ENCODE results near the gene ADCY9. TPM values are rescaled to one million over a fixed set of nuclear protein-coding genes. Genes with fewer than 3 reads are reported as not detected.

The ADCY9 gene
- total RNA-seq, 1 experiment from 2014 or later = 4.7 TPM

DNA sequence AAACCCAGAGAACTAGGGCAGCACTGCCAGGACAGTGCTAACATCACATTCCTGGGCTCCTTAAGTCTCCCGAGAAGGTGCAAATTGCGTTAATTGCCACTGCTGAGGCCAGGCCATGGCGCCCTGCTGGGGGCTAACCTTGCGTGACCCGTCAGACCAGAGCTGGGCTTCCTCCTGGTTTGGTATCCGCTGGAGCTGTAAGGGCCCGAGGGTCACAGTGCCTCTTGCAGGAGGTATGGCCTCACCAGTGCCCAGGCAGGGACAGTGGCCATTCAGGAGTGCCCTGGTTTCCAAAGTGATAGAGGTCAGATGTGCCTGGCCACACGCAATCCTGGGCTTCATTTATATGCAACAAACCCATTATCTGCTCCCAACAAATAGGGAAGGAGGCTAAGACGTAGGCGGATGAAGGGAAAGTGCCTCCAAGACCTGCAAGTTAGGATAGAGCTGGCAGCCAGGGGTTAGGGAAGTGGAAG is 17.7 kb upstream of the ADCY9 start:
- WGBS (ENCODE audit: extremely low coverage, insufficient read length, low lambda C conversion rate) = no CpG with 5 or more reads among the region's 10 CpGs
- H3K27me3 Mint-ChIP-seq (ENCODE audit: low read depth) = peaks cover 98% of the 10 kb centered on the region
- TF ChIP-seq, protein P1, sequence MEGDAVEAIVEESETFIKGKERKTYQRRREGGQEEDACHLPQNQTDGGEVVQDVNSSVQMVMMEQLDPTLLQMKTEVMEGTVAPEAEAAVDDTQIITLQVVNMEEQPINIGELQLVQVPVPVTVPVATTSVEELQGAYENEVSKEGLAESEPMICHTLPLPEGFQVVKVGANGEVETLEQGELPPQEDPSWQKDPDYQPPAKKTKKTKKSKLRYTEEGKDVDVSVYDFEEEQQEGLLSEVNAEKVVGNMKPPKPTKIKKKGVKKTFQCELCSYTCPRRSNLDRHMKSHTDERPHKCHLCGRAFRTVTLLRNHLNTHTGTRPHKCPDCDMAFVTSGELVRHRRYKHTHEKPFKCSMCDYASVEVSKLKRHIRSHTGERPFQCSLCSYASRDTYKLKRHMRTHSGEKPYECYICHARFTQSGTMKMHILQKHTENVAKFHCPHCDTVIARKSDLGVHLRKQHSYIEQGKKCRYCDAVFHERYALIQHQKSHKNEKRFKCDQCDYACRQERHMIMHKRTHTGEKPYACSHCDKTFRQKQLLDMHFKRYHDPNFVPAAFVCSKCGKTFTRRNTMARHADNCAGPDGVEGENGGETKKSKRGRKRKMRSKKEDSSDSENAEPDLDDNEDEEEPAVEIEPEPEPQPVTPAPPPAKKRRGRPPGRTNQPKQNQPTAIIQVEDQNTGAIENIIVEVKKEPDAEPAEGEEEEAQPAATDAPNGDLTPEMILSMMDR (conservative IDR thresholded peaks at IDR 0.05) = no peak
- H4K5ac ChIP-seq (ENCODE audit: insufficient read length, low read depth, low read length) = no peak overlapping the region
- H2BK120ac ChIP-seq (ENCODE audit: low read depth, low read length, poor library complexity, severe bottlenecking) = no peak overlapping the region
- H3K9ac ChIP-seq (ENCODE audit: extremely low read depth, insufficient read length, low read length) = no peak overlapping the region
- no peak overlapping the region for H4K8ac ChIP-seq (replicated peaks; ENCODE audit: insufficient read length, low read depth, low read length)
- no peak overlapping the region for H2BK5ac ChIP-seq (ENCODE audit: insufficient read length, low read length)
- no peak overlapping the region for H2BK15ac ChIP-seq (ENCODE audit: low read depth, low read length)
- peaks cover 2% of the 10 kb centered on the region; the same call in 1 of the 2 replicates for H3K4me1 ChIP-seq (ENCODE audit: insufficient read depth, low read length)
- no peak overlapping the region for H3T11ph ChIP-seq (ENCODE audit: low read length)
- peaks cover 5% of the 10 kb centered on the region; the same call in 1 of the 2 replicates for H3K27me3 ChIP-seq (ENCODE audit: insufficient read depth, low read length)
- no peaks in the 10 kb centered on the region for H3K79me1 ChIP-seq (ENCODE audit: insufficient read depth, low read depth, low read length, poor library complexity, severe bottlenecking)
- no peak overlapping the region for H2BK20ac ChIP-seq (ENCODE audit: low read depth, low read length, poor library complexity, severe bottlenecking)
- H2AFZ ChIP-seq (ENCODE audit: low read length) = no peak overlapping the region
- no peaks in the 10 kb centered on the region for H3K9me3 ChIP-seq (ENCODE audit: control insufficient read depth, low read depth, low read length)
- no peak overlapping the region for H2AK5ac ChIP-seq (ENCODE audit: insufficient read length, low read length)
- H3K56ac ChIP-seq (ENCODE audit: insufficient read length, low read depth, low read length) = no peak overlapping the region
- no peaks in the 10 kb centered on the region for H4K20me1 ChIP-seq (ENCODE audit: control insufficient read depth, insufficient read depth, insufficient read length)
- H3K23me2 ChIP-seq (ENCODE audit: insufficient read length, low read depth, low read length, poor library complexity, severe bottlenecking) = no peaks in the 10 kb centered on the region
- H3K9me3 Mint-ChIP-seq = no peaks in the 10 kb centered on the region; a peak in 2 of 5 replicates
- H3K36me3 Mint-ChIP-seq (ENCODE audit: insufficient read depth in 1 of 3, low read depth in 3 of 3) = no peaks in the 10 kb centered on the region
- H3K4ac ChIP-seq (ENCODE audit: low read depth, low read length) = no peak overlapping the region
- no peak overlapping the region for H3K4me2 ChIP-seq (ENCODE audit: insufficient read depth, insufficient read length, low read length)
- no peak overlapping the region for H3K14ac ChIP-seq (ENCODE audit: insufficient read depth, low read length)
- no peak overlapping the region for H2BK12ac ChIP-seq (ENCODE audit: insufficient read length, low read depth, low read length)
- peaks cover 27% of the 10 kb centered on the region in 2 experiments for H3K4me1 Mint-ChIP-seq
- H3K18ac ChIP-seq (ENCODE audit: insufficient read length, low read depth, low read length) = no peak overlapping the region
- H3K27ac Mint-ChIP-seq = no peak overlapping the region
- no peak overlapping the region for H3K4me3 Mint-ChIP-seq
- H3K27ac ChIP-seq (ENCODE audit: insufficient read length, low read depth, low read length) = no peak overlapping the region
- DNase-seq = peak; percentile 69
- H3K23ac ChIP-seq (ENCODE audit: insufficient read length, low read depth, low read length) = no peak overlapping the region
- no peak overlapping the region for H4K91ac ChIP-seq (ENCODE audit: insufficient read length, low read depth, low read length)
- no peaks in the 10 kb centered on the region for H3K79me2 ChIP-seq (ENCODE audit: insufficient read depth, low read length)

All from H9 (cell line).